HL-60 (cell line): ENCODE data around the gene GDF7.

Source experiments
- GABPA ChIP-seq: IDR thresholded peaks from 2 replicates; pipeline ENCODE4 v1.6.1; 2012; ENCODE audit warnings: low read depth
- POLR2AphosphoS5 ChIP-seq: IDR thresholded peaks from 2 replicates; pipeline ENCODE4 v1.6.1; 2012; ENCODE audit warnings: low read depth
- TF ChIP-seq, protein P1 (sequence below): IDR thresholded peaks from one replicate; pipeline ENCODE4 v1.5.1; 2011; ENCODE audit warnings: low read length, control low read depth, inconsistent platforms; ENCODE audit not compliant: insufficient read depth

- TF ChIP-seq, protein P1, sequence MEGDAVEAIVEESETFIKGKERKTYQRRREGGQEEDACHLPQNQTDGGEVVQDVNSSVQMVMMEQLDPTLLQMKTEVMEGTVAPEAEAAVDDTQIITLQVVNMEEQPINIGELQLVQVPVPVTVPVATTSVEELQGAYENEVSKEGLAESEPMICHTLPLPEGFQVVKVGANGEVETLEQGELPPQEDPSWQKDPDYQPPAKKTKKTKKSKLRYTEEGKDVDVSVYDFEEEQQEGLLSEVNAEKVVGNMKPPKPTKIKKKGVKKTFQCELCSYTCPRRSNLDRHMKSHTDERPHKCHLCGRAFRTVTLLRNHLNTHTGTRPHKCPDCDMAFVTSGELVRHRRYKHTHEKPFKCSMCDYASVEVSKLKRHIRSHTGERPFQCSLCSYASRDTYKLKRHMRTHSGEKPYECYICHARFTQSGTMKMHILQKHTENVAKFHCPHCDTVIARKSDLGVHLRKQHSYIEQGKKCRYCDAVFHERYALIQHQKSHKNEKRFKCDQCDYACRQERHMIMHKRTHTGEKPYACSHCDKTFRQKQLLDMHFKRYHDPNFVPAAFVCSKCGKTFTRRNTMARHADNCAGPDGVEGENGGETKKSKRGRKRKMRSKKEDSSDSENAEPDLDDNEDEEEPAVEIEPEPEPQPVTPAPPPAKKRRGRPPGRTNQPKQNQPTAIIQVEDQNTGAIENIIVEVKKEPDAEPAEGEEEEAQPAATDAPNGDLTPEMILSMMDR, result no peak
- TF ChIP-seq POLR2AphosphoS5 (no peak), GABPA (no peak)
Measured at GRCh38 chr2:20697322-20697934, 30.5 kb downstream of the GDF7 start.
